Measurements from ENCODE around the gene ACAP1.
A peak's percentile ranks its signal among the peaks of the same experiment; 100 is the strongest.

The ACAP1 gene

GRCh38 chr17:7312432-7313087 is 23.8 kb upstream of the ACAP1 start:
- H3K4me3 ChIP-seq (ENCODE audit: low read depth, low read length): no peak overlapping the region
- TF ChIP-seq, protein P1, sequence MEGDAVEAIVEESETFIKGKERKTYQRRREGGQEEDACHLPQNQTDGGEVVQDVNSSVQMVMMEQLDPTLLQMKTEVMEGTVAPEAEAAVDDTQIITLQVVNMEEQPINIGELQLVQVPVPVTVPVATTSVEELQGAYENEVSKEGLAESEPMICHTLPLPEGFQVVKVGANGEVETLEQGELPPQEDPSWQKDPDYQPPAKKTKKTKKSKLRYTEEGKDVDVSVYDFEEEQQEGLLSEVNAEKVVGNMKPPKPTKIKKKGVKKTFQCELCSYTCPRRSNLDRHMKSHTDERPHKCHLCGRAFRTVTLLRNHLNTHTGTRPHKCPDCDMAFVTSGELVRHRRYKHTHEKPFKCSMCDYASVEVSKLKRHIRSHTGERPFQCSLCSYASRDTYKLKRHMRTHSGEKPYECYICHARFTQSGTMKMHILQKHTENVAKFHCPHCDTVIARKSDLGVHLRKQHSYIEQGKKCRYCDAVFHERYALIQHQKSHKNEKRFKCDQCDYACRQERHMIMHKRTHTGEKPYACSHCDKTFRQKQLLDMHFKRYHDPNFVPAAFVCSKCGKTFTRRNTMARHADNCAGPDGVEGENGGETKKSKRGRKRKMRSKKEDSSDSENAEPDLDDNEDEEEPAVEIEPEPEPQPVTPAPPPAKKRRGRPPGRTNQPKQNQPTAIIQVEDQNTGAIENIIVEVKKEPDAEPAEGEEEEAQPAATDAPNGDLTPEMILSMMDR (IDR thresholded peaks at IDR 0.05; ENCODE audit: control insufficient read depth, extremely low read depth, insufficient read depth): no peak
- no peak for DNase-seq (ENCODE audit: low read depth)

DNA sequence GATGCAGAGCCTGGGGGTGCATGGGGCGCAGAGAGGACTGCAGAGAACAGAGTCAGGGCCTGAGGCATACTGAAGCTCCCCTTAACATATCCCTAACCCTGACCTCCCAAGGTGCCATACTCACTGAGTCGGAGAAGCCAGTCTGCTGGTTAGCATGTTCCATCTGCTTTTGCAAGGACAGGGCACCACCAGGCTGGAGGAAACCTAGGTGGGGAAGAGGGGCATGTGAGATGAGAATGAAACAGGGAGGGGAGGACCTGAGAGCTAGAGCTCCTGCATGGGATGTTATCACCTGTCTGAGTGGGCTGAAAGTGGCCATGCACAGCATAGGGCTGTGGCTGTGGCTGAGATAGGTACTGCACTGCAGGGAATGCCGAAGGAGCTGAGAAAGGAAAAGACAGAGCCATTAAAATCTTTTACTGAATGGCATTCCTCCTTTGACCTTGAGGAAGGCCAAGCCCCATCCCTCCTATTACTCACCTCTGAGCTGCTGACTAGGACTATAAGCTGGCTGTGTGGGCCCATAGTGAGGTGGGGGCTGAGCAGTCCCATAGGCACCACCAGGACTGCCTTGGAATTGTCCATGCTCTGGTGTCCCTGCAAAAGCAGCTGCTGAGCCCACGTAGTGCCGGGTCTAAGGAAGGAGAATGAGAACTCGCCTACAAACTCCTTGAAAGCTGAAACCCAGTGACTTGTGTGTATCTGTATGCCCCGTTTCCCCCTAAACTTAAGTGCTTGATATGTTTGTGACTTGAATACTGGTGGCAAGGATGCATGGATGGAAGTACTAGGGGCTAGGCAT is 23.0 kb upstream of the ACAP1 start:
- TF ChIP-seq, protein P1 (IDR thresholded peaks at IDR 0.05; ENCODE audit: control insufficient read depth, extremely low read depth, insufficient read depth): no peak
- no peak overlapping the region for H3K4me3 ChIP-seq (ENCODE audit: low read depth, low read length)
- no peak for DNase-seq (ENCODE audit: low read depth)

DNA sequence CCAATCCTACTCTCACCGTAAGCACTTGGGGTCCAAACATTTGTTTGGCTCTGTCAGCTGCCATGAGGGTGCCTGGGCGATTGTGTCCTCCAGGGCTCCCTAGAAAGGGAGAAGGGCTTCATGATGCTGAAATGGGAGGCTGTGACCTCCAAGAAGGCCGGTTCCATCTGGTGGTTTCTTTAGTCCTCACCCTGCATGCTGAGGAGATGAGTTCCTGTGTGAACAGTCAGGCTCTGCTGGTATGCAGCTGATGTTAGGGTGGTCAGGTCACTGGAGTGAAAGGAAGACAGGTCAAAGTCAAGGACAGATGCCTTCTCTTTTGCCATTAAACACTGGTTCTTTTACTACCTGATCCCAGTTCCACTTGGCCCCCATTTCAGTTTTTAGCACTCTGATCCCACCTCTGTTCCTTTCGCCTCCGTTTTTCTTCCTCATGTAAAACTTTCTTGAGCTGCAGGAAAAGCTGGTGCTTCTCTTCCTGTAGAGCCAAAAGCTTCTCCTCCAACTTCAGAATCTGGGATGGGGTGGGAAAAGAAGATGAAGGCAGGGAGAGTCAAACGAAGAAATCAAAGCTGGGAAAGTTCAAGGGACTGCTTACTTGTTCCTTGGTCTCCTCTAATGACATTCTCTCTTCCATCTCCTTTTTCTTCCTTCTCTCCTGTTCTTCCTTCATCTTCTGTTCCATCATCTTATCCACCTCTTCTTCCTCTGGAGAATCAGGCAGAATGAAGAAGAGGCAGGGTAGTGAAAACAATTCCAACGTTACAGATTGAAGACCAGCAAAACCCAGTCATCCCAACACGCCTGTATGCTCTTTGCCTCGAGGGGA is 22.2 kb upstream of the ACAP1 start:
- H3K4me3 ChIP-seq (ENCODE audit: low read depth, low read length): peak overlapping the region; percentile 86
- TF ChIP-seq, protein P1 (IDR thresholded peaks at IDR 0.05; ENCODE audit: control insufficient read depth, extremely low read depth, insufficient read depth): no peak
- DNase-seq (ENCODE audit: low read depth): no peak

- TF ChIP-seq, protein P1 (IDR thresholded peaks at IDR 0.05; ENCODE audit: control insufficient read depth, extremely low read depth, insufficient read depth): no peak
- peak; percentile 57 for DNase-seq (ENCODE audit: low read depth)
- peak within 1 kb of the TSS; percentile 86 for H3K4me3 ChIP-seq (ENCODE audit: low read depth, low read length)
Observed at GRCh38 chr17:7314719-7315569, 21.4 kb upstream of the ACAP1 start, which contains the start of gene GPS2. Gene GPS2, minus strand, starts transcription at chr17:7315360. Its CDS starts 308 bp downstream, at chr17:7315052.

GRCh38 chr17:7315570-7316235 is 20.6 kb upstream of the ACAP1 start:
- H3K4me3 ChIP-seq (ENCODE audit: low read depth, low read length): peak overlapping the region; percentile 86
- TF ChIP-seq, protein P1 (IDR thresholded peaks at IDR 0.05; ENCODE audit: control insufficient read depth, extremely low read depth, insufficient read depth): no peak
- no peak for DNase-seq (ENCODE audit: low read depth)

All from LNCaP clone FGC (cell line).